ENCODE data around the gene ACVR1.

Gene ACVR1

DNA sequence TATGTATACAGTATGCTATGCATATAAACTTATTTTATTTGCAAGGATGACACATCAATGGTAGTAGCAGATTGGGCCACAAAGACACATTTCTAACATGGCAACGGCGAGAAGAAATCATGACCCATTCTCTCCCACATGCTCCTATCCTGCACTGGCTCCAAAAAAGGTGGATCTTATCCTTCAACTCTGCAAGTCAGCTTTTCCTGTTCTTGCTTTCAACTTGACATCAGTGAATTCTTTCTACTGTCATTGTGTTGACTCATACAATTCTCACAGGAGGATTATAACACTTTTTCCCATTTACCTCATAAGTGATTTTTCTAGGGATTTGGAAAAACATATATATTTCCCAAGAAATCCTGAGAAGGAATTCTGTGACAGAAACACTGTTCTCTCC lies 53.1 kb downstream of the ACVR1 start:
- no peak for DNase-seq

DNA sequence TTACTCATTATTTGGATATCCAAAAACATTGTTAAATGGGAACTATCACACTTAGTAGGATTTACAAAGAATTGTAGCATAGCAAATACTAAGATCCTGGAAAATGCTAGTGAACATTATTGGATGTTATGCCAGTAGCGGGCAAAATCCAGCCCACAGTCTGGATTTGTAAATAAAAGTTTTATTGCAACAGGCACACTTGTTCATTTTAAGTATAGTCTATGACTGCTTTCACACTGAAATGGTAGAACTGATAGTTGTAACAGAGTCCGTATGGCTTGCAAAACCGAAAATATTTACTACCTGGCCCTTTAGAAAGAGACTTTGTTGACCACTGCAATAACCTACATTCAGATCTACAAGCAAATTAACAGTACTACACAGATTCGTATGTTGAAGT lies 53.6 kb downstream of the ACVR1 start:
- DNase-seq, result no peak

DNA sequence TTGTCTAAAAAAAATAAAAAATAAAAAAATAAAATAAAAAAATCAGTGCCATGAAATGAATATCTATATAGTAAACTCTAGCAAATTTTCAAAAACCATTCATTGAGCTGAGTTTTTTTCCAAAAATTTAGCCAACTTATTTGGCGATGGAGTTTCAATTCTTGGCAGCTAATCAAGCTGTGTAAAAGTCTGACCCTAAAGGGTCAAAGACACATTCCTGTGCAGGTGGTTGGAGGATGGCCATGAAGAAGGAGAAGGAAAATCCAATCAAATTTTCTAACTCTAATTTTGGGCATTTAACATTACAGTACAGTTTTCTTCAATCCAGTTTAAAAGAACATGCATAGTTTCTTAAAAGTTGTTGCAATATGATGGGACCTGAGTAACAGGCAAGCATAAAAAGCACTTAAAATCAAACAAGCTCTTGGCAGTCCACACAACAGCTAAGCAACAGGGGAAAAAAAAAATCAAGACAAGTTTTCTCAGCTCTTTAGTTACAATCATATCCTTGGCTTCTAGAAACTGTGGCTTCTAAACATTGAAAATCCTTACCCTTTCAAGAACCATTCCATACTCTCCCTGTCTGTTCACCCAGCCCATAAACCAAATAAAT lies 54.5 kb downstream of the ACVR1 start:
- no peak for DNase-seq

DNA sequence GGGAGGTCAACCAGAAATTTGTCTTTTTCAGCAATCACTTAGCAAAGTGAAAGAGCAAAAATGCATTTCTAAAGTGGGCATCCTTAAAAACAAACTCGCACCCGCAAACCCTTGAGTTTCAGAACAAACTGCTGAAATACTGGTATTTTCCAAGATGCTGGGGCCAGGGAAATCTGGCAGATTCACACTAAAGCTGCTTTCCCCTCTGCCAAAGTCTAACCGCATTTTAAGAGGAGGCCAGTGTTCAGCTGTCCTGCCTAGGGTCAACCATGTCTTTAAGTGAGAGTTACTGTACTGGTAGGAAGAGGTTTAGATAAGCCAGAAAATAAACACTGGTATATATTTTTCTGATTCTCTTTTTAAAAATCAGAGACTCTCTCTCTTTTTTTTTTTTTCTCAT lies 55.9 kb downstream of the ACVR1 start:
- no peak for DNase-seq

DNA sequence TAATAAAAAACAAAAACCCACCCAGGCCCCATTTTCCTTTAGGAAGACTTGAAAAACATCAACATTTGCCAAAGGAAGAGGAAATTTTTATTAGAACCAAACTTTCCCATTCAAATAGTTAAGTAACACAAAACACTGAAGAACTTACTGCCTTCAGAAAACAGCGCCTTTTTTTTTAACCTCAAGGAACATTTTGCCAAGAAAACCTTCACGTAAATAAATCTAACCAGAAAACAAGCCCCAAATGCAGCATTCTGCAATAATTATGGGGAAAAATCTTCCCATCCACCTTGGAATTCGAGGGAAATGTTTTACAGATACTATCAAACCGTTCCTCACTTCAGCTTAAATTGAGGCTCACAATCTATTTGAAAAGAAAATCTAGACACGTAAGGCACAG lies 56.4 kb downstream of the ACVR1 start:
- DNase-seq, result no peak

DNA sequence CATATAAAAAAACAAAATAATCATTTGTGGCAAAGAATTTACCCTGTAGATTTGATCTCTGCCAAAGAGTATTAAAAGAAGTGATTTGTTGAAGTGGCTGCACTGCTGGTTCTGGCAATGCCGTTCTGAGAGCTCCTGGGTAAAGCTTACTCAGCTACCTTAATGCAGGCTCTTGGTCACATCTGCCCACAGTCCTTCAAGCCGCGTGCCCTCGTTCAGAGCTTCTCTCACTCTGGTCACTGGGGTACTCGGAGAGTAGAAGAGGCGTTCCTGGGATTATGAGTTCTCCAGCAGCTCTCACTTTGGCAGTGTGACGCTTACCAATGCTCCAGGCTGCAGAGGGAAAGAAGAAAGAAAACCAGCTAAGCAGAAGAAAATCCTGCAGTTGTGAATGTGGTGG lies 57.9 kb downstream of the ACVR1 start:
- peak in 1 of 2 experiments; percentile 36 for DNase-seq

DNA sequence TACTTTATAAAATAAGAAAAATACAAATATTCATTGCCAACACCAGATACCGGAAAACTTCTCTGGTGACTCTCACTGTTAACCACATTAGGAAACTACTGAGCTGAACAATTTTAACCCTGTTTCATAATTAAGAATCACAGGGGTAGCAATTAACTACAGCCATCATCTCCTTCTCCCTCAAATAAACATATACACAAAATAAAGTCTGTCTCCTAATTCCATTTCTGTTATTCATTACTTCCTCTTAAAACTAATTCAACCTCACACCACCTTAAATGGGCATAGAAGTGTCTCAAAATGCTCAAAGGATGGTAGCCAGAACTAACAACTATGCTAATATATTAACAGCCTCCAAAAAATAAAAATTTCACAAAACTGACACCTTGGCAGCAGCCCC lies 60.7 kb downstream of the ACVR1 start:
- no peak for DNase-seq

DNA sequence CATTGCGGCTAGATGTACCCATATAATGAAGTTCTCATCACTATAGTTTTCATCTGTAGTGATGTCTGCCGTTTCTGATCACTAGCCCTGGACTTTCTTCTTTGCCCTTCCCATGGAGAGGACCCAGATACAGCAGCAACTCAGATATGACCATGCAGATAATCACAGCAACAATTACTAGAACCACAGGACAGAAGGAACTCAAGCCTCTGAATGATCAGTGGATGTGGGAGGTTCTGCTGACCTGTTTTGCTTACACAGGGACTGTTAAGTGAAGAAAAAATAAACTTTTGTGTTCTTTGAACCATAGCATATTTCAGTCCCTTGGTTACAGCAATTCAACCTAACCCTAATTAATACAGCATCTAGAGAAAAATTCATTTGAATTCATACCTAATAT lies 62.7 kb downstream of the ACVR1 start:
- DNase-seq, result no peak

DNA sequence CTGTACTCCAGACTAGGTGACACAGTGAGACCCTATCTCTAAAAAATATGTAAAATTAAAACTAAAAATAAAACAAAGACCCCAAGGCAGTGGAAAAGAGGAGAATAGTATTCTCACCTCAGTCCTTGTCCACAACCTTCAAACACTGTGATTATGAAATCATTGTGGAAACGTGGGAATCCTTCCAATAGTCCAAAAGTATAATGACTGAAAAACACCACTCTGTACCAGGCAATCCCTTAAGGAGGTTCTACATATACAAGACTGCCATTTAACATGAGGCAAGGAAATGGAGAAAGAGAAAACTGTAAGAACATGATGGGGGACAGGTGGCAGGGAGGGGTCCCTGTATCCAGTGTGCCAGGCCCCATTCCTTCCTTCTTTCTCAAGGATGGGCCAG lies 66.1 kb downstream of the ACVR1 start:
- no peak for DNase-seq

DNA sequence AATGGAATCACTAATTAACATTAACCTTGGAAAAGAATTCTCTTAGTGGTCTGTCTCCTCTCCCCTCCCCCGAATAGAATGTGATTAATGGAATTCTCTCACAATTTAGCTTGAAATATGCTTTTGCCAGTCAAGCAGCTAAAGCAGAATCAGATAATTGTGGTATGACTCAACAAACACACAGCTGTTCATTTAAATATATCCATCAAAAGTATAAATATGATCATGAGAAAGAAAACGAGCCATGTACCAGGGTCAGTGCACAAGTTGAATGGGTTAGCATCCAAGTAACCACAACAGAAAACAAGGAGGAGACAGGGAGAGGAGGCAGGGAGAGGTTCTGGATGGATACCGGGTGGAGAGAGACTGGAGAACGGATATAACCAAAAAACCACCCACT lies 66.9 kb downstream of the ACVR1 start:
- DNase-seq, result no peak

DNA sequence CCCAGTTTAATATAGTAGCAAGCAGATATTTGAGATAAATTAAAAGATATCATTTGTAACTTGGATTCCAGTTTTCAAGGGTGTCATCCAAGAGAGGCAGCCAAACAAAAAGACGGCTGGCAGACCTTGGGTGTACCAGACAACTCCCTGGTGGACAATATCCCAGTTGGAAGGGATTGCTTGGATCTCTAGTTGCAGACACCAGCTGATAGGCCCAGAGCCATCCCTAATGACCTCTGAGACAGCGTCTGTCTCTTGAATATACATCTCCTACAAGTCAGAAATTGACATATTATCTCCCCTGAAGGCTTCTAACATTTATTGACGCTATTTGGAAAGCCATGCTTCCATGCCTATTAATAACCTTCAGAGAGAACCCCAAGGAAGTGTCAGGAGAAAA lies 67.7 kb downstream of the ACVR1 start:
- no peak for DNase-seq

DNA sequence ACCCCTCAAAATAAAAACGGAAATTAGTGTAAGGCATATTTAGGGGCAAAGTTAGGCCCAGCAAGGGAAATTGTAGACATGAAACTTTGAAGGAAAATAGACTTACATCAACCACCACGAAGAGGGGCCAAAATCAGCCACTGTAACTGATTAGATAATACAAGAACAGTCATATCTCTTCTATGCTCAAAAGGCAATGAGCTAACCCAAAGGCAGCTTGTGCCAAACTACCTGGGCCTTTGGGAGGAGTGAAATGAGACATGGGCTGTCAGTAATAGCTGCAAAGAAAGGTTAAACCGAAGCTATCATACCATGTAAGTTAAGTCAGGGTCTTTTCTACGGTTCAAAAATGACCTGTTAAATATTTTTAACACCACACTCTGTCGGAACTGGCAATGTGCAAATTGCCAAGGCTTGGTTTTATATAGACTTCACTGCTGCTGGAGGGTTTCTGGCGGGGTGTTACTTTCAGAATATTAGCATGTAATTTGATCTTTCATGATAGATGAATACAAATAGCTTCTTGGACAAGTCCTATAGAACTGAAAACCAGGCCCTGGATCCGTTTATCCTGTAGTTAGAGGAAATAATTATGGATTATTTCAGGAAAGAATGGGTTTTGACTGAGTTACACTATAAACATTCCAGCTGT lies 69.6 kb downstream of the ACVR1 start:
- DNase-seq, result no peak

DNA sequence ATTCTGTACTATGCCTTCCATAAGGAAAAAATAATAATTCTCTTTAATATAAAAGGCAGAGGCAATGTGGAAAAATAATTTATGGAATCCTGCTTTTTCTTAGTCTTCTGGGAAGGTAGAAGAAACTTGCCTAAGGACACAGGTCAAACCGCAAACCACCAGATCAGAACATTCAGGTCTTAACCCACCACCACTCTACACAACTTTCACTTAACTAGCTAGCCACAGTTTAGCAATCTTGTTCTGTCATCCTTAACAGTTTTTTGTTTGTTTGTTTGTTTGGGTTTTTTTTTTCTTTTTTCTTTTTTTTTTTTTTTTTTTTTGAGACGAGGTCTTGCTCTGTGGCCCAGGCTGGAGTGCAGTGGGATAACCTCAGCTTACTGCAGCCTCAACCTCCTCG lies 70.6 kb downstream of the ACVR1 start:
- DNase-seq, result no peak

DNA sequence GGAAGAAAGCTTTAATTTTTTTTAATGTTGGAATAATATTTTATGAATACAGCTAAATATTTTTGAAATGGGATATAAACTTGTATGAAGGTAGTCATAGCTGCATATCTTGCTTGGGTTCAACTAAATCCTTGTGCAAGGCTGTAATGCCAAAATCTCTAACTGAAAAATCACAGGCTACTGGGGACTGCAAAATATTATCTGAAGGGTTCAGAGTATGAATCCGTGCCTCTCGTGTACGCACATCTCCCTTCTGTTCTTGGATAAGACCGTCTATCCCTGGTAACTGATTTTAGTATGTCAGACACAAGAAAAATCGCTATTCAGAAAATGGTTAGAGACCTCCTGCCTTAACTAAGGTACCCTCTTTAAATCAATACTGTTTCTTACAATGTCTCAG lies 71.8 kb downstream of the ACVR1 start:
- DNase-seq, result no peak

DNA sequence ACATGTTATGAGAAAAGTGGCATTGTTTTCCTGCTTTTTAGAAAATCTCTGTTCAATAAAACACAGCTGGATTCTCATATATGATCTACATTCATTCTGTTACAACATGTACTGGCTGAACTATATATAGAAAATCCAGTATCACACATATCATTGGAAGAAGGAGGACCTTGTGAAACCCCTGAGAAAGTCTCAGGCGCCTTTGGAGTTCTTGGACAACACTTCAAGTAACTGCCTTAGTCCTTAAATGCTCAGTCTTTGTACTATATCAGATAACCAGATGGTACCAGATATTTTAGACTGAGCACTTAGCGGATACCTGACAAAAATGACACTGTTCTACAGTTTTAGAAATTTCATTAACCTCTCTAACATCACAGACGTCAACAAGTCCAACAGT lies 72.2 kb downstream of the ACVR1 start:
- no peak for DNase-seq

DNA sequence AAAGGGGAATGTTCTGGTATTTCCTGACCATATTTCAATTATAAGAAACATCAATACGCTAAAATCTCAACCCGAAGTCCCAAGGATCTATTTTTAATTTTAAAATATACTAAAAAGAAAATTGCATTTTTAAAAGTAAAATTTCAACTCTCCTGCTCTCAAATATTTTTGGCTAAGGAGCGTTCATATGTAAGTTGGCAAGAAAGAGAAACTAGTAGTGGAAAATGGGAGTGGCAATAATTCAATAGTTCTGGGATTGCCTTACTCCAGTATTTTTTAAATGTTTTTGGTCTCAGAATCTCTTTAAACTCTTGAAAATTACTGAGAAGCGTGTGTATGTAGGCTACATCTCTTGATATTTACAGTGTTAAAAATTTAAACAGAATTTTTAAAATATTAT lies 72.7 kb downstream of the ACVR1 start:
- DNase-seq, result no peak

DNA sequence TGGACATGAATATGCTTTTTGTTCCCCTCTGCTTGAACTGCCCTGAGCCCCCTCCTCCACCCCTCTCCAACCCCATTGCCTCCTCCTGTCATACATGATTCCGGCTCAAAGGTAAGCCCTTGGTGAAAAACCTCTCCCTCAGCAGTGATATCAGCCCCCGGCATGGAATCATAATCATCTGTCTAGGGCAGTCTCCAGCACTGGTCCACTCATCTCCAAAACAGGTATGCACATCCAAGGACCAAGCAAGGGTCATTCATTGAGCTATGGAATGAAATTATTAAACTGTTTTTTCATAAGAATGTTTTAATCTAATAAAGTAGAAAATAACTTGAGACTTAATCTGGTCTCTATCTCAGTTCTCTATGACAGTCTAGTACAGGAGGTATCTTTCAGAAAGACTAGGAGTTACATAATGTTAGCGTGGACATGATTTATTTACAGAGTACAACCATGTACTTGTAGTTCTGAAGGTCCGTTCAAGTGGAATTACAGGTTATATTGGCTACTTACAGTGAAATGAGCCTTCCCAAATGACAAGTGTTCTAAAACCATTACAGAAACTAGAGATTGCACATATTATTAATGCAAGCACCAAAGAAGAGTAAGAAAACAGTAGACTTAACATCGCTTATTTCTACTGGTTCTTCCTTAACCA lies 75.2 kb downstream of the ACVR1 start:
- no peak for DNase-seq

DNA sequence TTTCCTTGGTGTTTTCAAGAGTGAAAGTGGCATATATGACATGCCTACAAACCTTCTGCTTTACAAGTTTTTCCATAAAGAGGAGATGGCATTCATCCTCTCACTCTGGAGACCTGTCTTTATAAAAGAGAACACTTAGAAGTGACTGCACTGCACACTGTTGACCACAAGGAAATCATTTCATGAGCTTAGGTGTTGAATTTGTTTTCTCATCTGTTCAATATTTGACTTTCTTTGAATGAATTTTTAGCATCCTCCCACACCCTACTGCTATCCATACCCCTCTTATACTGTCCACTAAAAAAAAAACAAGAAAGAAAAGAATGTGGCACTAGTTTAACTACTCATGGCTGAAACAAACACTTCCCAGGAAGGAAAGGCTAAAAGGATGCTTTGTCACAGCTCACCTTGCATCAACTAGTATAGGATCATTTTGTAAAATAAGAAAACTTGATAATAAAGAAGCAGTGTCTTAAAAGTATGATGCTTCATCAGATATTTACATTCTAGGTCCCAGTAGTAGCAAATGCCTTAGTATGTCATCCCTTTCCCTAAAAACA lies 83.0 kb downstream of the ACVR1 start:
- no peak for DNase-seq

DNA sequence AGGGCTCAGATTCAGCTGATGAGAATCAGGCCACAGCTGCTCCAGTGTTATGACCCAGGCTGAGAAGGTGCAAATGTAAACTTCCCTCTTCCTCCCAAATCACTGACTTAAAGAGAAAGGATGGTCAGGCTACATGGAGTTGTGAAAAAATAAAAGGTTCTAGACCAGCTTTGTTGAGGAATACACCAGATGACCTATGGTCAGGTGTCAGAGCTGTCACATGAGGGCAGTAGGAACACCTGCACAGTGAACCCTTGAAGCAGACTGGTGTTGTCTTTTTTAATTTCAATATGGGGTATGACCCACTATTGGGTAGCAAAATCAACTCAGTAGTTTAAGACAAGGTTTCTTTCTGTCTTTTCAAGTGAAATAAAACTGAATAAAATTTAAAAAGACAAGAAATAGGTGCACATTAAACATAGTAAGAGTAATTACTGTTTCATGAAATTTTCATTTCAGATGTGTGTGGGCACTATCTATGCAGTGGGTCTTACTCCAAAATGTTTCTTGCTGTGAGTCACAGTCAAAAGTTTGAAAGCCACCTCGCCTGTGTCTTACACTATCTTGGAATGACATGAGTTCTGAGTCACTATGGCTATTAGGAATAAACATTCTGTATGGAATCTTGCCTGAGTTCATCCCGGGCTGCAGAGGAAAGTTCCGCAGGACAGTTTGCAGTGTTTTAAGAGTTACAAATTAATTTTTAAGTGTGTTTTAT lies 83.6 kb downstream of the ACVR1 start:
- DNase-seq, result no peak

DNA sequence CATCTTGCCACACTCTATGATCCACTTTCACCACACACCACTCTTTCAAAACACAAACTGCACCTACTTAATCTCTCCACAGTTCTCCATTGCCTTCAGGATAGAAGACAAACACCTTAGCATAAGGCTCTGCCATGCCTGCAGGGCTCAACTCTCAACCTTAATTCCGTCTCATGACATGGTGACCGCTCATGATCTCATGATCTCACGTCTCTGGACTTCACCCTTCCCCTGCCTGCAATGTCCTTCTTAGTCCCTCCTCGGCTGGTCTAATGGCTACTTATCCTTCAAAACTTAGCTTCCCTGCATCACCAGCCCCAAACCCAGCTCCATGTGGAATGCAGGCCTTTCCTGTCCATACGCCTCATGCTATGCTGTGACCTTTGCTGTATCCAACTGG lies 85.3 kb downstream of the ACVR1 start:
- DNase-seq, result no peak

DNA sequence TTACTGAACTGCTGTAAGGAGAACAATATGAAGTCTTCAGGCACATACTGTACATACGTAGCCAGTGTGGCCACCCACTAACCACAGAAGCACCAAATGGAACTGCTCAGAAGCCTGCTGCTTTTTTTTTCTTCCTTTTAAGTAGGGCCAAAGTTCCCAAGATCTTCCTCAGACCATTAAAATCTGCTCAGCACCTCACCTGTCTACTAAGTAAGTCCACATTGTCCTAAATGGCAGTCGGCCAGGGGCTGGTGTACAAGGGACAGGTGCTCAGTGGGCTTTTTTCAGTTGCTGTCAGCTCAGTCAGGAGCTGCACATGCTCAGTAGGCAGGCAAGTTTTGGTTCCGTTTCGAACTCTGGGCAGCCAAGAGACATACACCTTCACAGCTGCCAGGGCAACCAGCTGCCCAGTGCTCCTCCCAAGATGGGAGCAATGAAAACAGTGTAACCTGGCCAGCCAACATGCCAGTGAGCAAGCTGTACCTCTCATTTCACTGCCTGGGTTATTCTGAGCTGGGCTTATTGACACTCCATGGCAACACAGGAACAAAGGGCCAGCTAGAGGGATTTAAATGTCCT lies 86.1 kb downstream of the ACVR1 start:
- no peak for DNase-seq

DNA sequence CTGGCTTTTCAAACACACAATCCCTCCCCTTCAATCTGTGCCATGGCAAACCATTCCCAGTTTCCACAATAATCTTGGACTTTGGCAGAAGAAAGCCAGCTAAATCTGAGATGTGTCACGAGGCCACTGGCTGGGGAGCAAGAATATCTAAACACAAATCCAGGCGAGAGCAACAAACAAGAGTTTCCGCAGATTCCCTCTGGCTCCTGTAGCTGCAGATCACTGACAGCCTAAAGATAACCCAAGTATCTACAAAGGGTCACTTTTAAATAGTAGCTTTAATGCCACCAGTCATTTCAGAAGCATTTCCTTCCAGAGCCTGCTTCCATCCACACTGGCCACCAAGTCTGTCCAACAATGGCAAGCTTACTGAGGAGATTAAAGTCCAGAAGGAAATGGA lies 86.9 kb downstream of the ACVR1 start:
- no peak for DNase-seq

DNA sequence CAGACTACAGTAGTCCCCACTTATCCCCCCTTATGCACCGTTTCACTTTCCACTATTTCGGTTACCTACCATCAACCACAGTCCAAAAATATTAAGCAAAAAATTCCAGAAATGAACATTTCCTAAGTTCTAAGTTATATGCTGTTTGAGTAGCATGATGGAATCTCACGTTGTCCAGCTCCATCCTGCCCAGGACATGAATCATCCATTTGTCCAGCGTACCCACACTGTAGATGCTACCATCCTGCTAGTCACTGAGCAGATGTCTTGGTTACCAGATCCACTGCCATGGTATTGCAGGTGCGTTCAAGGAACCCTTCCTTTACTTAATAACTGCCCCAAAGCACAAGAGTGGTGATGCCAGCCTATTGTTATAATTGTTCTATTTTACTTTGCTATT lies 87.9 kb downstream of the ACVR1 start:
- no peak for DNase-seq
